ENCODE data around the gene BMI1. TPM values are rescaled to one million over a fixed set of nuclear protein-coding genes. Genes with fewer than 3 reads are reported as not detected.

BMI1 gene
- total and polyA plus RNA-seq, 4 donors, result 13.2 to 28.7 (median 19.5) TPM

GRCh38 chr10:22319980-22320558 is 830 bp upstream of the BMI1 start:
- H3K4me1 ChIP-seq (ENCODE audit: control insufficient read depth in 4 of 4, insufficient read depth in 4 of 4, low read length in 3 of 4), result peaks cover 11 to 59% (median 38%) of the 10 kb centered on the region in 4 donors

More at GRCh38 chr10:22319980-22320558, 830 bp upstream of the BMI1 start:
- WGBS, result 8% methylated on average over 30 of the region's 30 CpGs
- H3K27ac ChIP-seq (ENCODE audit: low read depth in 1 of 2, low read length in 2 of 2), result peak overlapping the region; percentile 63 to 83
- no peaks in the 10 kb centered on the region for H3K27me3 ChIP-seq (ENCODE audit: control insufficient read depth in 4 of 4, insufficient read depth in 4 of 4, low read length in 3 of 4)
- peak overlapping the region; percentile 84 to 88 for H3K9ac ChIP-seq (ENCODE audit: low read depth in 1 of 2, low read length in 2 of 2)
- no peaks in the 10 kb centered on the region for H3K9me3 ChIP-seq (ENCODE audit: control insufficient read depth in 4 of 4, low read length in 3 of 4)
- H3K36me3 ChIP-seq (ENCODE audit: control insufficient read depth in 4 of 4, insufficient read depth in 3 of 4, low read depth in 1 of 4, low read length in 3 of 4), result no peaks in the 10 kb centered on the region
- DNase-seq (ENCODE audit: low spot score), result no peak
- peak overlapping the region; percentile 45 to 100 (median 54) for H3K4me3 ChIP-seq (ENCODE audit: low read depth in 1 of 3, low read length in 3 of 3)
- TF ChIP-seq HNF4A (conservative IDR thresholded peaks at IDR 0.05) (no peak), GABPA (IDR thresholded peaks at IDR 0.05 in 1 of 2, conservative IDR thresholded peaks at IDR 0.05 in 1 of 2) (no peak), SP1 (IDR thresholded peaks at IDR 0.05) (no peak), JUND (IDR thresholded peaks at IDR 0.05) (no peak), HNF4G (IDR thresholded peaks at IDR 0.05) (no peak), REST (IDR thresholded peaks at IDR 0.05) (no peak), RXRA (IDR thresholded peaks at IDR 0.05) (no peak), MAX (IDR thresholded peaks at IDR 0.05) (no peak), YY1 (IDR thresholded peaks at IDR 0.05) (no peak), NR2F2 (IDR thresholded peaks at IDR 0.05) (no peak), TAF1 (conservative IDR thresholded peaks at IDR 0.05) (no peak), CTCF (IDR thresholded peaks at IDR 0.05; ENCODE audit: low read depth, low read length, missing input control) (no peak), FOXA1 (IDR thresholded peaks at IDR 0.05) (no peak), RAD21 (IDR thresholded peaks at IDR 0.05) (no peak)
